Right kidney (tissue), 1 donor: ENCODE results near the gene FBXO31.
"Not testable (repeated sequence)": the region's sequence is repeated elsewhere in the genome, so short reads cannot be mapped to it uniquely, and the experiment has no call there.

Experiments used
- DNase-seq: peaks from one replicate; pipeline ENCODE4 v3.0.0-alpha.2; 2016

The FBXO31 gene

GRCh38 chr16:87342978-87343752 is 40.4 kb downstream of the FBXO31 start:
- DNase-seq: no peak

- no peak for DNase-seq
Measured at GRCh38 chr16:87342504-87342903, 41.1 kb downstream of the FBXO31 start.

- no peak for DNase-seq
Measured at GRCh38 chr16:87340198-87340597, 43.4 kb downstream of the FBXO31 start.

- not testable (repeated sequence) for DNase-seq
Measured at GRCh38 chr16:87339724-87340105, 43.9 kb downstream of the FBXO31 start.

- no peak for DNase-seq
Measured at GRCh38 chr16:87339086-87339723, 44.4 kb downstream of the FBXO31 start.

- DNase-seq: no peak
Measured at GRCh38 chr16:87338155-87338765, 45.3 kb downstream of the FBXO31 start.

GRCh38 chr16:87337262-87337771 is 46.3 kb downstream of the FBXO31 start:
- no peak for DNase-seq

GRCh38 chr16:87336434-87337240 is 46.9 kb downstream of the FBXO31 start:
- no peak for DNase-seq

GRCh38 chr16:87335625-87336433 is 47.7 kb downstream of the FBXO31 start:
- no peak for DNase-seq

GRCh38 chr16:87334651-87335624 is 48.6 kb downstream of the FBXO31 start:
- DNase-seq: no peak

- DNase-seq: no peak
Measured at GRCh38 chr16:87333581-87334331, 49.8 kb downstream of the FBXO31 start.

- no peak for DNase-seq
Measured at GRCh38 chr16:87333101-87333500, 50.5 kb downstream of the FBXO31 start.

- no peak for DNase-seq
Measured at GRCh38 chr16:87332150-87332549, 51.4 kb downstream of the FBXO31 start.

GRCh38 chr16:87331241-87331801 is 52.3 kb downstream of the FBXO31 start:
- DNase-seq: no peak

GRCh38 chr16:87330646-87331045 is 52.9 kb downstream of the FBXO31 start:
- DNase-seq: no peak

- no peak for DNase-seq
Measured at GRCh38 chr16:87330257-87330624, 53.3 kb downstream of the FBXO31 start.

GRCh38 chr16:87329436-87330256 is 53.9 kb downstream of the FBXO31 start:
- DNase-seq: no peak

- no peak for DNase-seq
Measured at GRCh38 chr16:87328846-87329245, 54.7 kb downstream of the FBXO31 start.
